LNCAP (cell line): Measurements from ENCODE around the gene CD47.

Experiments used
- TF ChIP-seq, protein P1 (sequence below): fragments of 450-650 bp; IDR thresholded peaks from 2 replicates; pipeline ENCODE4 v1.5.1; 2017; ENCODE audit warnings: mild to moderate bottlenecking

The CD47 gene

DNA sequence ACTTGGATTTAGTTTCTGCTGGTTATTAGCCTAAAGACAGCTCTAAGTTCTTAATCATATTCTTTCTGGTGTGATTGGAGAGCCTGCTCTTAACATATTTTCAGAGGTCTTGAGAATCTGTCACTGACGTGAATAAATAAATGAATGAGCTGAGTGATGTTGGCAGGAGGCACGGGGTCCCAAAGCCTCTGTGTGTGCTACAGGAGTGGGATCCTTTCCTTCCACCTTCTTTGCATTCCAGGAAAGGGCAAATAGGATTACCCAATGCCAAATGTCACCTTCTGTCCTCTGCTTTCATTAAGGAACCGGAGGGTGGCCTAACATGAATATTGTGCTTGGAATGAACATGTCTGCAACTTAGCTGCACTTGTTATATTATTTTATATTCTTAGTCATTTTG, 53.1 kb downstream of the CD47 start:
- TF ChIP-seq, protein P1, sequence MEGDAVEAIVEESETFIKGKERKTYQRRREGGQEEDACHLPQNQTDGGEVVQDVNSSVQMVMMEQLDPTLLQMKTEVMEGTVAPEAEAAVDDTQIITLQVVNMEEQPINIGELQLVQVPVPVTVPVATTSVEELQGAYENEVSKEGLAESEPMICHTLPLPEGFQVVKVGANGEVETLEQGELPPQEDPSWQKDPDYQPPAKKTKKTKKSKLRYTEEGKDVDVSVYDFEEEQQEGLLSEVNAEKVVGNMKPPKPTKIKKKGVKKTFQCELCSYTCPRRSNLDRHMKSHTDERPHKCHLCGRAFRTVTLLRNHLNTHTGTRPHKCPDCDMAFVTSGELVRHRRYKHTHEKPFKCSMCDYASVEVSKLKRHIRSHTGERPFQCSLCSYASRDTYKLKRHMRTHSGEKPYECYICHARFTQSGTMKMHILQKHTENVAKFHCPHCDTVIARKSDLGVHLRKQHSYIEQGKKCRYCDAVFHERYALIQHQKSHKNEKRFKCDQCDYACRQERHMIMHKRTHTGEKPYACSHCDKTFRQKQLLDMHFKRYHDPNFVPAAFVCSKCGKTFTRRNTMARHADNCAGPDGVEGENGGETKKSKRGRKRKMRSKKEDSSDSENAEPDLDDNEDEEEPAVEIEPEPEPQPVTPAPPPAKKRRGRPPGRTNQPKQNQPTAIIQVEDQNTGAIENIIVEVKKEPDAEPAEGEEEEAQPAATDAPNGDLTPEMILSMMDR = no peak

DNA sequence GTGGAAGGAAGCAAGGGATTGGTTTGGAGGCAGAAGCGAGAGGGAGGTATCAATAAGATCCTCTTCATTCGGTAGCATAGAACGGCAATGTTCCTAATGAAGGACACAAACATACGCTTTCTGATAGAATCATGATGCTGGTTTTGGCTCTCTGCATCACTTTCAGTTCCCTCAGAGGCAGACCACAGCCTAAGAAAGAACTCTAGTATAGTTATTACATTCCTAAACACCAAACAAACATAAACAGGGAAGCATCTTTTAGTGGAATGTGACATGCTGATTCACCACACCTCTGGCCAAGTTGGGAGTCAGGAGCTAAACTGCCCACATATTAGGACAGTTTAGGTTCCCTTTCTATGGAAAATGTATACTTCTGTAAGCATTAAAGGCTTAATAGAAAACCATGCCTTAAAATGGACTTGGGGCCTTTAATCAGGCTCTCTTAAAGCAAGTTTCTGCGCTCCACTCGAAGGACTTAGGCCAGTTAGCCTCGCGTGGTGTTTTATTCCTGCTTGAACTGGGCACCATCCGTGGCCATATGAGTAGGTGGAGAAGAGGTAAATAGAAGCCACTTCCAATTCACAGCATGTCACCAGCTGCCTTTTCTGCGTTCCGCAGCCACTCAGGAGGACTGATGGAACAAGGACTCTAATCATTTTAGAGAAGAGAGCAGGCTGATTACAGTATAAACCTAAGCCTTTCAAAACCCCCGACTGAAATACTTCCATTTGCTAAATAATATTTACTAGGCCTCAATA, 53.7 kb downstream of the CD47 start:
- TF ChIP-seq, protein P1 = no peak

DNA sequence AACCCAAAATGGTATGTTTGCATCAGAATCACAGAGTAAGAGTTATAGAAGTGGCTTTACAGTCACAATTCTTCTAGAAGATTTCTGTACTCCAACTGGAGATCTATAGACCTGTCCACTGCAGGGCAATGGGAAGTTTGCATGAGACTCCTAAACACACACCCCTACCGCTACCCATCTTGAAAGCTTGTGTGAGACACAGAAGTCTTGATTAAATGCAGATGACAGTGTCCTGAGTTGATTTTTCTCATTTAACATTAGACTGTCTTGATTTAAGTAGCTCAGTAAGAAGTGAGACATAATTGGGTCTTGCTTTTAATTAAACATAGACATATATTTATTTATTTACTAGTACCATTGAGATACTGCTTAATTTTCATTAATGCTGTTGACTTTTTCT, 54.4 kb downstream of the CD47 start:
- TF ChIP-seq, protein P1 = no peak

DNA sequence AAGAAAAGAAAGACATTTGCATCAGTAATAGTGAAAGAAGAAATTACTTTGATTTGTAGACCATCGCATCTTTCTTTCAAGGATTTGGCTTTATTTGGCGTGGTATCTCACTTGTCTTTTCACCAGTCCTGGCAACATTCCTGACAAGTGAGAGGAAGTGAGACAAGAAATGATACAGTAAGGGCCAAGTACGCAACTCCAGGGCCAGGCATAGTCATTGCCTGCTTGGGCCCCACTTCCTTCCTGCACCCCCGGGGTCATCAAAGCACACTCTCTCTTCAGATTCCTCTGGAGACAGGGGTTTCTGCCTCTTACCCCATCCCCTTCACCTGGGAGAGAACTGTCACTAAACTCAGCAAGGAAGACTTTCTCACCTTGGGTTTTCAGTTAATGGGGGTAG, 55.1 kb downstream of the CD47 start:
- TF ChIP-seq, protein P1 = no peak

DNA sequence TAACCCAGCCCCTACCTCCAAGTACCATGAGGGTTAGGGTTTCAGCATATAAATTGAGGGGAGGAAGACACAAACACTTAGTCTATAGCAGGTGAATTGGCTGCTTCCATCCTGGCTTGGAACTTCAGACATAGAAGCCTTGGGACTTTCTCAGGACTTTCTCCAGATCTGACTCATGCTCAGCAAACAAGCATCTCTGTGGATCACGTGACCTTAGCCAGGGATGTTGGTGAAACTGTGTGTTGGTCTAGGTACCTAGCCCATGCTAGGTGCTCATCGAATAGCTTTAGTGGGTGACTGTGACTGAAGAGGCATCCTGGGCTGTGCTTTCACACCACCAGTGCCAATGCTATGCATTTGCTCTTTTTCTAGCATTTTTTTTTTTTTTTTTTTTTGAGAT, 58.9 kb downstream of the CD47 start:
- TF ChIP-seq, protein P1 = no peak

DNA sequence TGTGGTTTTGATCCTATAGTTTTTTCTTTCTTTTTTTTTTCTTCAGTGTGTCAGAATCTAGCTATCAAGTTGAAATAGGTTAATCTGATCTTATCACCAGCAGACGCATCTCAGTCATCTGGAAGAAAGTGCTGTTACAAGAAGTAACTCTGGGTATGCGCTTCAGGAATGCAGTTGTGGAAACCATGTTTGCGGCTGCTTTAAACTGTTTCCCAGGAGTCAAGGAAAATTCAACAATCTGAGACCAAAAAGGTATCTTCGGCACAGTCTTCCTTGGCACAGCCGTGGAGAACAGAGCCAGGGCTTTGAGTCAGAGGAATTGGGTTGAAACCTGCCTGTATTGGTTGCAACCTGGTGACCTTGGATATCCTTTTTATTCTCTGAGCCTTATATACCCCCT, 59.9 kb downstream of the CD47 start:
- TF ChIP-seq, protein P1 = no peak

DNA sequence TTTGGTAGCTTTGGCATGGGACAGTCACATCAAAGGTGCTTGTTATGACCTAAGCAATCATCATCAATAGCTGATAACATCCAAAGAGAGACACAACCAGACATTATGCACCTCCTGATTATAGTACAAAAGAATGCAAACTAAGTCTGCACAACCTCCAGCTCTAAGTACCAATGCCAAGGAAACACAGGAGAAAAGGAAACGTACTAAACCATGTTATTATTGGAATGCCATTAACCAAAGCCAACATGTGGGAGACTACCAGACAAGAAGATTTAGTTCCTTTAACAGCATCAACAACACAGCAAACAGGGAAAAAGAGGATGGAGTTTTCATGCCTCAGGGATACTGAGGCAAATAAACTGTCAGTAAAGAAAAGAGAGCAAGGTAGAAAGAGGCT, 61.4 kb downstream of the CD47 start:
- TF ChIP-seq, protein P1 = no peak

DNA sequence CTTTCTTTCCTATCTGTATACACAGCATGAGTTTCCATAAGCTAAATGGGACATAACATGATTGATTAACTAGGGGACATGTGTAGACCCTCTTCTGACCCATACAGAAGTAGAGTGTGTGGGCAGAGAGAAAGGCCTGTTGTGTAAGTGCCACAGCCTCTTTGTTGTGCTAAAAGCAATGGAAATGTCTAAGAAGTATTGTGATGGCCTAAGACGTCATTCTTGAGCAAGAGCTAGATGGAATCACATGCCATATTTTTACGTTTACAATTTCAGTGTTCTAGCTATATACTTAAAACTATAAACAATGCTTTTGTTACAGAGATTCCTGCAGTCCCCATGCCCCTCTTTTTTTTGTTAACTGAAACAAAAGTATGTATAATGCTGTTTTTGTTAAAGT, 61.9 kb downstream of the CD47 start:
- TF ChIP-seq, protein P1 = no peak
